ENCODE results near the gene SLC4A5.

The SLC4A5 gene

GRCh38 chr2:74301262-74301661 lies 42.0 kb downstream of the SLC4A5 start:
- WGBS (ENCODE audit: extremely low coverage, insufficient coverage, insufficient read length) = no CpG with 5 or more reads among the region's 1 CpG
- no peaks in the 10 kb centered on the region for H3K27me3 ChIP-seq (ENCODE audit: insufficient read depth, low read length)
- H3K79me2 ChIP-seq (ENCODE audit: control insufficient read depth, insufficient read depth, low read length, poor library complexity) = no peaks in the 10 kb centered on the region
- H3K9ac ChIP-seq (ENCODE audit: low read length) = no peak overlapping the region
- no peak overlapping the region for H4K12ac ChIP-seq (ENCODE audit: low read depth, low read length)
- H3K4me1 ChIP-seq (ENCODE audit: control insufficient read depth in 1 of 2, insufficient read depth in 2 of 2, low read length in 2 of 2) = no peaks in the 10 kb centered on the region
- no peak overlapping the region for H3K23ac ChIP-seq (ENCODE audit: low read length)
- H2AFZ ChIP-seq (ENCODE audit: insufficient read depth, low read length, poor library complexity) = no peak overlapping the region
- no peaks in the 10 kb centered on the region for H3K79me1 ChIP-seq (ENCODE audit: low read length)
- no peaks in the 10 kb centered on the region for H3K36me3 ChIP-seq (ENCODE audit: control insufficient read depth in 1 of 2, insufficient read depth in 2 of 2, low read length in 2 of 2)
- no peak overlapping the region for H2BK120ac ChIP-seq (ENCODE audit: insufficient read depth, low read length, poor library complexity)
- H3K4ac ChIP-seq (ENCODE audit: low read depth, low read length) = no peak overlapping the region
- H3K14ac ChIP-seq (ENCODE audit: low read length) = no peak overlapping the region
- no peak overlapping the region for H4K8ac ChIP-seq (ENCODE audit: low read depth, low read length)
- no peak overlapping the region for H3K4me2 ChIP-seq (ENCODE audit: low read length)
- no peak overlapping the region for H3K18ac ChIP-seq (ENCODE audit: low read length)
- H3K27ac ChIP-seq (ENCODE audit: low read depth, low read length) = no peak overlapping the region
- H2AK5ac ChIP-seq (ENCODE audit: low read length) = no peak overlapping the region
- peaks cover 2% of the 10 kb centered on the region for H3K9me3 ChIP-seq (ENCODE audit: insufficient read depth, low read depth, low read length)
- H2BK5ac ChIP-seq (ENCODE audit: low read depth, low read length, poor library complexity) = no peak overlapping the region
- H4K91ac ChIP-seq (ENCODE audit: low read depth, low read length) = no peak overlapping the region
- no peak for DNase-seq
- H2BK12ac ChIP-seq (ENCODE audit: low read length) = no peak overlapping the region
- no peak overlapping the region for H3K4me3 ChIP-seq (ENCODE audit: low read depth, low read length)

DNA sequence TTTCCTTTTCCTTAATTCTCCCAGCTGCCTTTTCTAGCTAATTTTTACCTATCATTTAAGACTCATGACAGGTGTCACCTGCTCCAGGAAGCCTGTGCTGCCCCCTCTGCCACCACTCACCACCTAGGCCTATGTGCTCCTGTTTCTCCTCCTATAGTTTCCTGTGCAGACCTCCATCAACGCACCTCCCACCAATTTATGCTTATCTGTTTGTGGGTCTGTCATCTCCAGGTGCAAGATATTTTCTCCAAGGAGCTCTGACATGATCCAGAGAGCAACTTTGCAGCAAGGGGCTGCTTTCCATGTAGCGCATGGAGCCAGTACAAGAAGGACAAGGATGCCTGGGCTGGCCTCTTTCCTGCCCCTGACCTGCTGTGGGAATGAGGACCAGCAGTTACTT lies 42.7 kb downstream of the SLC4A5 start:
- H2BK12ac ChIP-seq (ENCODE audit: low read length) = no peak overlapping the region
- no peak overlapping the region for H3K27ac ChIP-seq (ENCODE audit: low read depth, low read length)
- no peak overlapping the region for H3K4me3 ChIP-seq (ENCODE audit: low read depth, low read length)
- no peak overlapping the region for H3K4ac ChIP-seq (ENCODE audit: low read depth, low read length)
- no peak overlapping the region for H4K91ac ChIP-seq (ENCODE audit: low read depth, low read length)
- DNase-seq = no peak
- H4K12ac ChIP-seq (ENCODE audit: low read depth, low read length) = no peak overlapping the region
- H3K4me2 ChIP-seq (ENCODE audit: low read length) = no peak overlapping the region
- H3K79me2 ChIP-seq (ENCODE audit: control insufficient read depth, insufficient read depth, low read length, poor library complexity) = no peaks in the 10 kb centered on the region
- no peak overlapping the region for H2BK5ac ChIP-seq (ENCODE audit: low read depth, low read length, poor library complexity)
- H3K27me3 ChIP-seq (ENCODE audit: insufficient read depth, low read length) = no peaks in the 10 kb centered on the region
- H2AK5ac ChIP-seq (ENCODE audit: low read length) = no peak overlapping the region
- H3K36me3 ChIP-seq (ENCODE audit: control insufficient read depth in 1 of 2, insufficient read depth in 2 of 2, low read length in 2 of 2) = no peaks in the 10 kb centered on the region
- H3K18ac ChIP-seq (ENCODE audit: low read length) = no peak overlapping the region
- no peak overlapping the region for H3K9ac ChIP-seq (ENCODE audit: low read length)
- H2BK120ac ChIP-seq (ENCODE audit: insufficient read depth, low read length, poor library complexity) = no peak overlapping the region
- H3K9me3 ChIP-seq (ENCODE audit: insufficient read depth, low read depth, low read length) = peaks cover 2% of the 10 kb centered on the region
- H3K14ac ChIP-seq (ENCODE audit: low read length) = no peak overlapping the region
- H3K4me1 ChIP-seq (ENCODE audit: control insufficient read depth in 1 of 2, insufficient read depth in 2 of 2, low read length in 2 of 2) = no peaks in the 10 kb centered on the region
- no peak overlapping the region for H3K23ac ChIP-seq (ENCODE audit: low read length)
- no peak overlapping the region for H2AFZ ChIP-seq (ENCODE audit: insufficient read depth, low read length, poor library complexity)
- WGBS (ENCODE audit: extremely low coverage, insufficient coverage, insufficient read length) = no CpG with 5 or more reads among the region's 2 CpGs
- H4K8ac ChIP-seq (ENCODE audit: low read depth, low read length) = no peak overlapping the region
- no peaks in the 10 kb centered on the region for H3K79me1 ChIP-seq (ENCODE audit: low read length)

- Histone ChIP-seq H3K36me3 (ENCODE audit: control insufficient read depth in 1 of 2, insufficient read depth in 2 of 2, low read length in 2 of 2) (no peaks in the 10 kb centered on the region), H3K9me3 (ENCODE audit: insufficient read depth, low read depth, low read length) (peaks cover 2% of the 10 kb centered on the region), H2BK5ac (ENCODE audit: low read depth, low read length, poor library complexity) (no peak overlapping the region), H3K9ac (ENCODE audit: low read length) (no peak overlapping the region), H4K12ac (ENCODE audit: low read depth, low read length) (no peak overlapping the region), H4K91ac (ENCODE audit: low read depth, low read length) (no peak overlapping the region), H3K4me2 (ENCODE audit: low read length) (no peak overlapping the region), H3K14ac (ENCODE audit: low read length) (no peak overlapping the region), H2BK12ac (ENCODE audit: low read length) (no peak overlapping the region), H2AFZ (ENCODE audit: insufficient read depth, low read length, poor library complexity) (no peak overlapping the region), H2BK120ac (ENCODE audit: insufficient read depth, low read length, poor library complexity) (no peak overlapping the region), H3K27ac (ENCODE audit: low read depth, low read length) (no peak overlapping the region), H3K4ac (ENCODE audit: low read depth, low read length) (no peak overlapping the region), H3K79me2 (ENCODE audit: control insufficient read depth, insufficient read depth, low read length, poor library complexity) (no peaks in the 10 kb centered on the region), H3K18ac (ENCODE audit: low read length) (no peak overlapping the region), H2AK5ac (ENCODE audit: low read length) (no peak overlapping the region), H3K23ac (ENCODE audit: low read length) (no peak overlapping the region), H3K4me3 (ENCODE audit: low read depth, low read length) (no peak overlapping the region), H4K8ac (ENCODE audit: low read depth, low read length) (no peak overlapping the region), H3K79me1 (ENCODE audit: low read length) (no peaks in the 10 kb centered on the region), H3K4me1 (ENCODE audit: control insufficient read depth in 1 of 2, insufficient read depth in 2 of 2, low read length in 2 of 2) (no peaks in the 10 kb centered on the region), H3K27me3 (ENCODE audit: insufficient read depth, low read length) (no peaks in the 10 kb centered on the region)
- WGBS (ENCODE audit: extremely low coverage, insufficient coverage, insufficient read length) = no CpG with 5 or more reads among the region's 1 CpG
- DNase-seq = no peak
Measured at GRCh38 chr2:74297950-74298349, 45.3 kb downstream of the SLC4A5 start.

DNA sequence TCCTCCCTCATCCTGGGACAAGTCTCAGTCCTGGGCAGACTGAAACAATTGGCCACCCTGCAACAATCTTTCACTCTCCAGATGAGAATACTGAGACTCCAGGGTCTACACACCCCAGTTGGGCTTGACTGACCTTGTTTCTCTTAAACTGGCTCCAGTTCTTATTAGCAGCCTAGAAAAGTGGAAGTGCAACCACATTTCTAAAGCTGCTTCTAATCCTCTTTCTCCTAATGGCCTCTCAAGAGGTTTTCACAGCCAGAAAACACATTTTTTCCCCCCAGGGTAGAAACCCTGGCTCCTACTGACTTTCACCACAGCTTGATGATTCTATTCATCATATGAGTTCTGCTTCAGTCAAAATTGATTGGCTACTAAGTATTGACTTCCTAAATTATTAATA lies 45.8 kb downstream of the SLC4A5 start:
- Histone ChIP-seq H2BK120ac (ENCODE audit: insufficient read depth, low read length, poor library complexity) (no peak overlapping the region), H3K27ac (ENCODE audit: low read depth, low read length) (no peak overlapping the region), H3K79me2 (ENCODE audit: control insufficient read depth, insufficient read depth, low read length, poor library complexity) (no peaks in the 10 kb centered on the region), H2BK5ac (ENCODE audit: low read depth, low read length, poor library complexity) (no peak overlapping the region), H3K4me1 (ENCODE audit: control insufficient read depth in 1 of 2, insufficient read depth in 2 of 2, low read length in 2 of 2) (no peaks in the 10 kb centered on the region), H3K4ac (ENCODE audit: low read depth, low read length) (no peak overlapping the region), H3K14ac (ENCODE audit: low read length) (no peak overlapping the region), H2AK5ac (ENCODE audit: low read length) (no peak overlapping the region), H4K91ac (ENCODE audit: low read depth, low read length) (no peak overlapping the region), H3K36me3 (ENCODE audit: control insufficient read depth in 1 of 2, insufficient read depth in 2 of 2, low read length in 2 of 2) (no peaks in the 10 kb centered on the region), H4K12ac (ENCODE audit: low read depth, low read length) (no peak overlapping the region), H2AFZ (ENCODE audit: insufficient read depth, low read length, poor library complexity) (no peak overlapping the region), H3K23ac (ENCODE audit: low read length) (no peak overlapping the region), H3K9ac (ENCODE audit: low read length) (no peak overlapping the region), H3K9me3 (ENCODE audit: insufficient read depth, low read depth, low read length) (peaks cover 2% of the 10 kb centered on the region), H3K27me3 (ENCODE audit: insufficient read depth, low read length) (no peaks in the 10 kb centered on the region), H3K18ac (ENCODE audit: low read length) (no peak overlapping the region), H3K4me3 (ENCODE audit: low read depth, low read length) (no peak overlapping the region), H4K8ac (ENCODE audit: low read depth, low read length) (no peak overlapping the region), H3K79me1 (ENCODE audit: low read length) (no peaks in the 10 kb centered on the region), H3K4me2 (ENCODE audit: low read length) (no peak overlapping the region), H2BK12ac (ENCODE audit: low read length) (no peak overlapping the region)
- no peak for DNase-seq

Measured in trophoblast cell (in vitro differentiated cells and primary cell).